SIG-M5 treated with dmso at 0.1 percent for 504 hours (cell line): ENCODE data around the gene SCML1.

Experiments
- DNase-seq: peaks from one replicate; lab custom pipeline; 2025; ENCODE audit not compliant: unreplicated experiment; lab: John Stamatoyannopoulos, UW

SCML1 gene

GRCh38 chrX:17788956-17789562 lies 51.8 kb downstream of the SCML1 start:
- DNase-seq: no peak

- DNase-seq: no peak
Measured at GRCh38 chrX:17792826-17793225, 55.5 kb downstream of the SCML1 start.

GRCh38 chrX:17798921-17799320 lies 61.6 kb downstream of the SCML1 start:
- no peak for DNase-seq

- DNase-seq: no peak
Measured at GRCh38 chrX:17801431-17801830, 64.1 kb downstream of the SCML1 start.

GRCh38 chrX:17802756-17803155 lies 65.5 kb downstream of the SCML1 start:
- DNase-seq: no peak

GRCh38 chrX:17803449-17803848 lies 66.2 kb downstream of the SCML1 start:
- no peak for DNase-seq
